AG04449 (cell line): ENCODE results near the gene CAMTA1.

Experiments used
- CTCF ChIA-PET: fragments of 350-600 bp; formaldehyde crosslinking; extraction: SDS; loops from one replicate; lab custom pipeline; 2021; ENCODE audit warnings: antibody characterized with exemption; lab: Yijun Ruan, JAX
- POLR2A ChIA-PET: fragments of 400-600, 350-600 bp; formaldehyde crosslinking; extraction: SDS; loops from one replicate; lab custom pipeline; 2020; ENCODE audit warnings: antibody characterized with exemption, inconsistent platforms; lab: Yijun Ruan, JAX
- DNase-seq: peaks from one replicate; pipeline ENCODE4 v3.0.0-alpha.2; 2010; ENCODE audit warnings: low read depth, low spot score
- H3K4me3 ChIP-seq: 2 replicates; pipeline ENCODE4 v1.5.1; 2011; ENCODE audit warnings: low read depth, mild to moderate bottlenecking, control low read depth, low read length
- CTCF ChIP-seq: IDR thresholded peaks from one replicate; pipeline ENCODE4 v1.5.1; 2011; ENCODE audit warnings: mild to moderate bottlenecking, moderate library complexity, low read length, control low read depth, inconsistent platforms; ENCODE audit not compliant: insufficient read depth; ENCODE audit errors: missing control alignments

CAMTA1 gene

GRCh38 chr1:7224644-7225043, 439.4 kb downstream of the CAMTA1 start:
- no peak for DNase-seq
- CTCF ChIA-PET: interaction anchor here (0.8 to 1.8 kb wide), 2 partner anchors 10 to 155 kb away, joined by 3 to 5 read pairs; no protein-coding TSS in a partner anchor
- no peak overlapping the region for H3K4me3 ChIP-seq
- TF ChIP-seq CTCF: no peak
- POLR2A ChIA-PET: no interaction called here

DNA sequence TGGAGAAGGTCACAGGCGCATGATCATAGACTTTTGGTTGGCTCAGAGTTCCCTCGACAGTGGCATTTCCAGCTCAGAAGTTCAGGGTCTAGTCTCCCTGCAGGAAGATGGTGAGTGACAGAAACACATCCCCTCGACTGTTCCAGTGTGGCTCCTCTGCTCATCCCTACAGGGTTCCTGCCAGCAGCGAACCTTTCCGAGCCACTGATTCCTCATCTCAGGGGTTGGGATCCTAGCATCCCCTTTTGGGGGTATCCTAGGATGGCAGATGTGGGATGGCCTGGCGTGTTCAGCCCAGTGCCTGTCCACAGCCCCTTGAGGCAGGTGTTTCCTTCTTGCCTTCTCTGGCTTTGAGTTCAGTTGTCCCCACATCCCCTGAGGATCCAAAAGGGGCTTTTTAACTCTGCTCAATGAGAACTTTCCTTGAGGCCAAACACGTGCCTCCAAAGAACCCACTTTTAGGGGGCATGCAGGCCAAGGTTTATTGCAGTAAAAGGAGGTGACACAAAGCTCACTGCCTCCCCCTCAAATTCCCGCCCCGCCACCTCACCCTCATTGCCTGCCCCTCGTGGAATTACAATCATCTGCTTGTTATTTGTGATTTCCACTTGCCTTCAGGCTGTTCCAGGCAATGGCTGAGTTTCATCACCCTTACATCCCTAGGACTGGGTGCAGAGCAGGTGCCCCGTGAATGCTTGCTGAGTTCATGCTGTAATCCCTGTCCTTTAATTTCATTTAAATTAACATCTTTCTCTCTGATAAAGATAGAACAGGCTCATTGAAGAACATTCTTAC, 440.7 kb downstream of the CAMTA1 start:
- TF ChIP-seq CTCF: no peak
- POLR2A ChIA-PET: no interaction called here
- H3K4me3 ChIP-seq: no peak overlapping the region
- CTCF ChIA-PET: interaction anchor here (1.0 kb wide), 1 partner anchor 419 kb away, joined by 5 read pairs; no protein-coding TSS in a partner anchor
- no peak for DNase-seq

DNA sequence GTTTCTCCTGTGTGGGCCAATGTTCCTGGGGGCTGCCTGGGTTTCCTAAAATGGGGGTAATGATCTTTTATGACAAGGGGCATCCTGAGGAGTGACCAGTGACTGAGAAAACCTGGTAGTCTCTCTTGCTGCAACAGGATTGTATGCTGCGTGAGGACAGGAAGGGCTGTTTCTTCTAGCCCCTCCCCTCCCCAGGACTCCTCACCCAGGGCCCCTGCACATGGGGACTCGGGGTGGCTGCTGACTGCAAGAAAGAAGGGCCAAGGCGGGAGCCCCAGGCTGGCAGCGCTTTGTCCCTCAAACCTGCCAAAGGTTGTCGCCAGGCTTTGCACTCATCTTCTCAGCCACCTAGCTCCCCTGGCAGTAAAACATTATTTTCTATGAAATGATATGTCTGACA, 442.4 kb downstream of the CAMTA1 start:
- no peak for DNase-seq
- POLR2A ChIA-PET: no interaction called here
- CTCF ChIA-PET: interaction anchor here (0.5 kb wide), 1 partner anchor 509 kb away, joined by 3 read pairs; no protein-coding TSS in a partner anchor
- no peak overlapping the region for H3K4me3 ChIP-seq
- TF ChIP-seq CTCF: no peak

DNA sequence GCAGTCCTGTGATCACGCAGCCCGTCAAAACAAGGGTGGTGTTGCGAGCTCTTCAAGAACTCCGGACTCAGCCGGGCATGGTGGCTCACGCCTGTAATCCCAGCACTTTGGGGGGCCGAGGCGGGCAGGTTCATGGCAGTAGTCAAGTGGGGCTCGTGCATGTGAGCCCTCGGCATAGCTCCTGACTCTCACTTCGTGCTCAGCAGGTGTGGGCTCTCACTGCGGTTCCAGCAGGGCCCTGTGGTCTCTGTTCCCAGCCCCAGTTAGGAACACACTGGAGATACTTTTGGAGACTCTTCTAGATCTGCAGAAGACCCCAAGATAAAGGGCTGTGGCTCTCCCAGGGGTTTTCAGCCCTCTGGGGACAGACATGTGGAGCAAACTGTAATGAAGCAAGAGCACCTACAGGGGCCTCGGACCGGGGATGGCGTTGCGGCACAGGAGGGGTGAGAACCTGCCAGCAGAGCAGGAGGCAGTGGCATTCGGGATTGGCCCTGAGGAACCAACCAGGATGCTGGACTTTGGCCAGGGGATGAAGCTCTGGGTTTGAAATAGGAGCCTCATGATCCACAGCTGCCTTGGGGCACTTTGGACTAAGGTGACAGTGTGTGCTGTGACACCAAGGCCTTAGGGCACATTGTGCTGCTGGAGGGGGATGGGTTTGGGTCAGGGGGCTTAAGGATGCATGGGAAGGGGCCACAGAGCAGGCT, 443.2 kb downstream of the CAMTA1 start:
- no peak for DNase-seq
- ChIA-PET POLR2A (no interaction called here), CTCF (no interaction called here)
- H3K4me3 ChIP-seq: no peak overlapping the region
- no peak for TF ChIP-seq CTCF

- TF ChIP-seq CTCF: no peak
- ChIA-PET CTCF (interaction anchor here (1.1 to 1.5 kb wide), 3 partner anchors 12 to 510 kb away, joined by 3 to 6 read pairs (median 4); no protein-coding TSS in a partner anchor), POLR2A (interaction anchor here (1.0 kb wide), 1 partner anchor 37 kb away, joined by 3 read pairs; no protein-coding TSS in a partner anchor)
- DNase-seq: no peak
- H3K4me3 ChIP-seq: no peak overlapping the region
Observed at GRCh38 chr1:7229186-7229585, 443.9 kb downstream of the CAMTA1 start.
